HUES6 (cell line): ENCODE results near the gene KCNE2.
"Not testable (repeated sequence)": the region's sequence is repeated elsewhere in the genome, so short reads cannot be mapped to it uniquely, and the experiment has no call there.

Experiments used
- H3K27ac ChIP-seq: 2 replicates; pipeline ENCODE4 v1.7.0; 2013; ENCODE audit warnings: low read depth, mild to moderate bottlenecking, low read length, inconsistent platforms
- H3K27me3 ChIP-seq: 2 replicates; pipeline ENCODE4 v1.6.1; 2013; ENCODE audit warnings: low read length; ENCODE audit not compliant: control insufficient read depth, insufficient read depth
- H3K36me3 ChIP-seq: 2 replicates; pipeline ENCODE4 v1.6.1; 2013; ENCODE audit warnings: low read length; ENCODE audit not compliant: control insufficient read depth, insufficient read depth
- H3K4me1 ChIP-seq: 2 replicates; pipeline ENCODE4 v1.6.1; 2013; ENCODE audit warnings: low read length; ENCODE audit not compliant: control insufficient read depth, insufficient read depth
- H3K4me3 ChIP-seq: 2 replicates; pipeline ENCODE4 v1.5.1; 2013; ENCODE audit warnings: low read depth, low read length
- H3K9ac ChIP-seq: one replicate; pipeline ENCODE4 v1.6.1; 2013; ENCODE audit warnings: mild to moderate bottlenecking, low read length
- H3K9me3 ChIP-seq: 2 replicates; pipeline ENCODE4 v1.6.1; 2013; ENCODE audit warnings: low read depth, low read length; ENCODE audit not compliant: control insufficient read depth, insufficient read depth

Gene KCNE2

GRCh38 chr21:34406676-34407075, 42.9 kb downstream of the KCNE2 start:
- H3K9ac ChIP-seq, H3K4me3 ChIP-seq, H3K36me3 ChIP-seq, H3K9me3 ChIP-seq, H3K27ac ChIP-seq, H3K27me3 ChIP-seq, H3K4me1 ChIP-seq: not testable (repeated sequence)

GRCh38 chr21:34407294-34407693, 43.5 kb downstream of the KCNE2 start:
- H3K9ac ChIP-seq, H3K4me3 ChIP-seq, H3K27ac ChIP-seq, H3K27me3 ChIP-seq, H3K4me1 ChIP-seq, H3K36me3 ChIP-seq, H3K9me3 ChIP-seq: not testable (repeated sequence)

- H3K4me1 ChIP-seq, H3K27me3 ChIP-seq, H3K36me3 ChIP-seq, H3K9ac ChIP-seq, H3K9me3 ChIP-seq, H3K4me3 ChIP-seq, H3K27ac ChIP-seq: not testable (repeated sequence)
These were observed 53.8 kb downstream of the KCNE2 start for GRCh38 chr21:34417448-34418077.
